ENCODE measurements around the gene FAP.

FAP gene

DNA sequence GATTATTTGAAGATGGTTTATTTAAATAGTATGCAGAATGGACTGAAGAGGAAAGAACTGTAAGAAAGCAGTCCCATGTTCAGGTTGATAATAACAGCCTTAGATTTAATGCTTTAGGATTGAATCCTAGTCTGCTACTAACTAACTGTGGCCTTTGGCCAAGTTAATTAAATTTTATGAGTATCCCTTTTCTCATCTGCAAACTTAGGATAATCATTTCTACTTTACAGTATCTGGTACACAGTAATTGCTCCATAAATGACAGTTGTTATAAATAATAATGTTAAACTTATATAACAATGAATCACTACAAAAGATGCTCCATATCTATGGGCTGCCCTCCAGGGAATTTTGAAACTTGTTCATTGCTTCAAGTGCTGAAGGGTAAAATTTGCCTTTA is 41.0 kb downstream of the FAP start:
- ChIA-PET POLR2A (no interaction called here), CTCF (interaction anchor here (1.0 kb wide), 1 partner anchor 95 kb away, joined by 3 read pairs; no protein-coding TSS in a partner anchor)
- H3K36me3 ChIP-seq (ENCODE audit: control insufficient read depth in 2 of 2, insufficient read depth in 1 of 2, low read length in 2 of 2) = no peaks in the 10 kb centered on the region
- no peak overlapping the region for H3K4me3 ChIP-seq (ENCODE audit: low read depth, low read length)
- no peaks in the 10 kb centered on the region for H3K4me1 ChIP-seq (ENCODE audit: control insufficient read depth, insufficient read depth, low read length)
- TF ChIP-seq ZNF660 (tag by site-specific recombination; IDR thresholded peaks at IDR 0.05) (no peak), ZNF248 (tag by site-specific recombination; IDR thresholded peaks at IDR 0.05) (no peak), ZNF341 (tag by site-specific recombination; IDR thresholded peaks at IDR 0.05; ENCODE audit: low read depth) (no peak), HOXA7 (CRISPR knock-in tag; IDR thresholded peaks at IDR 0.05; ENCODE audit: borderline replicate concordance) (no peak), ZNF776 (tag by site-specific recombination; IDR thresholded peaks at IDR 0.05; ENCODE audit: borderline replicate concordance) (no peak), KLF1 (tag by site-specific recombination; IDR thresholded peaks at IDR 0.05) (no peak), ZNF658 (tag by site-specific recombination; IDR thresholded peaks at IDR 0.05) (no peak)
- TF ChIP-seq, protein P1, sequence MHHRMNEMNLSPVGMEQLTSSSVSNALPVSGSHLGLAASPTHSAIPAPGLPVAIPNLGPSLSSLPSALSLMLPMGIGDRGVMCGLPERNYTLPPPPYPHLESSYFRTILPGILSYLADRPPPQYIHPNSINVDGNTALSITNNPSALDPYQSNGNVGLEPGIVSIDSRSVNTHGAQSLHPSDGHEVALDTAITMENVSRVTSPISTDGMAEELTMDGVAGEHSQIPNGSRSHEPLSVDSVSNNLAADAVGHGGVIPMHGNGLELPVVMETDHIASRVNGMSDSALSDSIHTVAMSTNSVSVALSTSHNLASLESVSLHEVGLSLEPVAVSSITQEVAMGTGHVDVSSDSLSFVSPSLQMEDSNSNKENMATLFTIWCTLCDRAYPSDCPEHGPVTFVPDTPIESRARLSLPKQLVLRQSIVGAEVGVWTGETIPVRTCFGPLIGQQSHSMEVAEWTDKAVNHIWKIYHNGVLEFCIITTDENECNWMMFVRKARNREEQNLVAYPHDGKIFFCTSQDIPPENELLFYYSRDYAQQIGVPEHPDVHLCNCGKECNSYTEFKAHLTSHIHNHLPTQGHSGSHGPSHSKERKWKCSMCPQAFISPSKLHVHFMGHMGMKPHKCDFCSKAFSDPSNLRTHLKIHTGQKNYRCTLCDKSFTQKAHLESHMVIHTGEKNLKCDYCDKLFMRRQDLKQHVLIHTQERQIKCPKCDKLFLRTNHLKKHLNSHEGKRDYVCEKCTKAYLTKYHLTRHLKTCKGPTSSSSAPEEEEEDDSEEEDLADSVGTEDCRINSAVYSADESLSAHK (tag by site-specific recombination; IDR thresholded peaks at IDR 0.05) = no peak
- TF ChIP-seq, protein P2, sequence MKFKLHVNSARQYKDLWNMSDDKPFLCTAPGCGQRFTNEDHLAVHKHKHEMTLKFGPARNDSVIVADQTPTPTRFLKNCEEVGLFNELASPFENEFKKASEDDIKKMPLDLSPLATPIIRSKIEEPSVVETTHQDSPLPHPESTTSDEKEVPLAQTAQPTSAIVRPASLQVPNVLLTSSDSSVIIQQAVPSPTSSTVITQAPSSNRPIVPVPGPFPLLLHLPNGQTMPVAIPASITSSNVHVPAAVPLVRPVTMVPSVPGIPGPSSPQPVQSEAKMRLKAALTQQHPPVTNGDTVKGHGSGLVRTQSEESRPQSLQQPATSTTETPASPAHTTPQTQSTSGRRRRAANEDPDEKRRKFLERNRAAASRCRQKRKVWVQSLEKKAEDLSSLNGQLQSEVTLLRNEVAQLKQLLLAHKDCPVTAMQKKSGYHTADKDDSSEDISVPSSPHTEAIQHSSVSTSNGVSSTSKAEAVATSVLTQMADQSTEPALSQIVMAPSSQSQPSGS (tag by site-specific recombination; IDR thresholded peaks at IDR 0.05; ENCODE audit: low read depth) = no peak
- TF ChIP-seq, protein P3, sequence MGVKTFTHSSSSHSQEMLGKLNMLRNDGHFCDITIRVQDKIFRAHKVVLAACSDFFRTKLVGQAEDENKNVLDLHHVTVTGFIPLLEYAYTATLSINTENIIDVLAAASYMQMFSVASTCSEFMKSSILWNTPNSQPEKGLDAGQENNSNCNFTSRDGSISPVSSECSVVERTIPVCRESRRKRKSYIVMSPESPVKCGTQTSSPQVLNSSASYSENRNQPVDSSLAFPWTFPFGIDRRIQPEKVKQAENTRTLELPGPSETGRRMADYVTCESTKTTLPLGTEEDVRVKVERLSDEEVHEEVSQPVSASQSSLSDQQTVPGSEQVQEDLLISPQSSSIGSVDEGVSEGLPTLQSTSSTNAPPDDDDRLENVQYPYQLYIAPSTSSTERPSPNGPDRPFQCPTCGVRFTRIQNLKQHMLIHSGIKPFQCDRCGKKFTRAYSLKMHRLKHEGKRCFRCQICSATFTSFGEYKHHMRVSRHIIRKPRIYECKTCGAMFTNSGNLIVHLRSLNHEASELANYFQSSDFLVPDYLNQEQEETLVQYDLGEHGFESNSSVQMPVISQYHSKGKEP (tag by site-specific recombination; IDR thresholded peaks at IDR 0.05) = no peak
- no peak overlapping the region for H3K27ac ChIP-seq (ENCODE audit: extremely low read depth, low read depth, low read length)
- H3K9me3 ChIP-seq (ENCODE audit: control insufficient read depth, insufficient read depth, low read depth, low read length) = no peaks in the 10 kb centered on the region

DNA sequence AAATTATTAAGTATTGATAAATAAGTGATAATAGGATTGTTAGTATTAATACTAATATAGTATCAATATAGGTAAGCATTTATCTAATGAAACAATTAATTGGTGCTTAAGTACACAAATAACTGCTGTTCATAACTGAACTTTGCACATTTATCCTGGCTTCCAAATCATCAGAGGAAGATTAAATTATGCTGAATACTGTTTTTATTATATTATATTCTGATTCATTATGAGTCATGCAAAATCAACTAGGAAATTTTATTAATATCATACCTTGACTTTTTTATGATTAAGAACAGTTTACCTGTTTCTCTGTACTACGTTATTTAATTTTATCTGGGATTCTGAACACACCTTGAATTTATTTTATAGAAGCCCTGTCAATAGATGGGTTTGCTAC is 42.6 kb downstream of the FAP start:
- Histone ChIP-seq H3K36me3 (ENCODE audit: control insufficient read depth in 2 of 2, insufficient read depth in 1 of 2, low read length in 2 of 2) (no peaks in the 10 kb centered on the region), H3K27ac (ENCODE audit: extremely low read depth, low read depth, low read length) (no peak overlapping the region), H3K4me1 (ENCODE audit: control insufficient read depth, insufficient read depth, low read length) (no peaks in the 10 kb centered on the region), H3K4me3 (ENCODE audit: low read depth, low read length) (no peak overlapping the region), H3K9me3 (ENCODE audit: control insufficient read depth, insufficient read depth, low read depth, low read length) (no peaks in the 10 kb centered on the region)
- ChIA-PET POLR2A (no interaction called here), CTCF (no interaction called here)
- TF ChIP-seq KLF7 (tag by site-specific recombination; IDR thresholded peaks at IDR 0.05; ENCODE audit: borderline replicate concordance) (no peak), ZNF548 (tag by site-specific recombination; IDR thresholded peaks at IDR 0.05) (no peak), ZNF211 (tag by site-specific recombination; IDR thresholded peaks at IDR 0.05; ENCODE audit: low read depth) (no peak), ZNF223 (tag by site-specific recombination; IDR thresholded peaks at IDR 0.05) (no peak), ZNF140 (tag by site-specific recombination; IDR thresholded peaks at IDR 0.05) (no peak), OSR2 (tag by site-specific recombination; IDR thresholded peaks at IDR 0.05) (no peak), GLIS1 (tag by site-specific recombination; IDR thresholded peaks at IDR 0.05) (no peak), KLF16 (tag by site-specific recombination; IDR thresholded peaks at IDR 0.05) (no peak), ZNF621 (tag by site-specific recombination; IDR thresholded peaks at IDR 0.05) (no peak)
- TF ChIP-seq, protein P4, sequence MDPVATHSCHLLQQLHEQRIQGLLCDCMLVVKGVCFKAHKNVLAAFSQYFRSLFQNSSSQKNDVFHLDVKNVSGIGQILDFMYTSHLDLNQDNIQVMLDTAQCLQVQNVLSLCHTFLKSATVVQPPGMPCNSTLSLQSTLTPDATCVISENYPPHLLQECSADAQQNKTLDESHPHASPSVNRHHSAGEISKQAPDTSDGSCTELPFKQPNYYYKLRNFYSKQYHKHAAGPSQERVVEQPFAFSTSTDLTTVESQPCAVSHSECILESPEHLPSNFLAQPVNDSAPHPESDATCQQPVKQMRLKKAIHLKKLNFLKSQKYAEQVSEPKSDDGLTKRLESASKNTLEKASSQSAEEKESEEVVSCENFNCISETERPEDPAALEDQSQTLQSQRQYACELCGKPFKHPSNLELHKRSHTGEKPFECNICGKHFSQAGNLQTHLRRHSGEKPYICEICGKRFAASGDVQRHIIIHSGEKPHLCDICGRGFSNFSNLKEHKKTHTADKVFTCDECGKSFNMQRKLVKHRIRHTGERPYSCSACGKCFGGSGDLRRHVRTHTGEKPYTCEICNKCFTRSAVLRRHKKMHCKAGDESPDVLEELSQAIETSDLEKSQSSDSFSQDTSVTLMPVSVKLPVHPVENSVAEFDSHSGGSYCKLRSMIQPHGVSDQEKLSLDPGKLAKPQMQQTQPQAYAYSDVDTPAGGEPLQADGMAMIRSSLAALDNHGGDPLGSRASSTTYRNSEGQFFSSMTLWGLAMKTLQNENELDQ (tag by site-specific recombination; IDR thresholded peaks at IDR 0.05; ENCODE audit: low read depth) = no peak

Measured in HEK293 (cell line).